GM12892 (cell line): ENCODE measurements around the gene MTCL1.

ENCODE experiments used
- DNase-seq: peaks from one replicate; pipeline ENCODE4 v3.0.0; 2011; ENCODE audit not compliant: insufficient read length
- FAIRE-seq: peaks from 2 replicates; lab custom pipeline; 2011; peaks lifted over from hg19 to GRCh38; lab: Jason Lieb, UNC
- POLR2A ChIP-seq: IDR thresholded peaks from 2 replicates; pipeline ENCODE4 v1.6.1; 2011; ENCODE audit warnings: low read depth, low read length, control low read depth
- POLR2AphosphoS5 ChIP-seq: IDR thresholded peaks from 2 replicates; pipeline ENCODE4 v1.6.1; 2011; ENCODE audit warnings: low read depth, low read length, control low read depth
- TAF1 ChIP-seq: IDR thresholded peaks from 2 replicates; pipeline ENCODE4 v1.6.1; 2011; ENCODE audit warnings: low read depth, mild to moderate bottlenecking, control low read depth, low read length, borderline replicate concordance

Gene MTCL1

GRCh38 chr18:8813611-8814010 lies 108.3 kb downstream of the MTCL1 start:
- no peak for TF ChIP-seq POLR2AphosphoS5
- FAIRE-seq = no peak
- no peak for DNase-seq

GRCh38 chr18:8814206-8814605 lies 108.8 kb downstream of the MTCL1 start:
- DNase-seq (no peak), FAIRE-seq (no peak)
- no peak for TF ChIP-seq TAF1
- no peak for TF ChIP-seq POLR2A
- no peak for TF ChIP-seq POLR2AphosphoS5

GRCh38 chr18:8816220-8816619 lies 110.9 kb downstream of the MTCL1 start:
- no peak for FAIRE-seq
- TF ChIP-seq TAF1 (no peak), POLR2A (no peak), POLR2AphosphoS5 (no peak)
- no peak for DNase-seq

- FAIRE-seq (no peak), DNase-seq (no peak)
- no peak for TF ChIP-seq POLR2A
- TF ChIP-seq TAF1 = no peak
- TF ChIP-seq POLR2AphosphoS5 = no peak
Measured at GRCh38 chr18:8816816-8817215, 111.5 kb downstream of the MTCL1 start.

- FAIRE-seq = no peak
- DNase-seq = no peak
- TF ChIP-seq POLR2AphosphoS5 = no peak
- TF ChIP-seq TAF1 = no peak
- no peak for TF ChIP-seq POLR2A
Measured at GRCh38 chr18:8818982-8819381, 113.6 kb downstream of the MTCL1 start.

GRCh38 chr18:8820396-8821082 lies 115.2 kb downstream of the MTCL1 start:
- TF ChIP-seq POLR2AphosphoS5 (no peak), POLR2A (no peak), TAF1 (no peak)
- DNase-seq (no peak), FAIRE-seq (no peak)

GRCh38 chr18:8821083-8821465 lies 115.7 kb downstream of the MTCL1 start:
- DNase-seq (no peak), FAIRE-seq (no peak)
- TF ChIP-seq POLR2AphosphoS5 (no peak), TAF1 (no peak), POLR2A (no peak)

GRCh38 chr18:8821531-8821930 lies 116.2 kb downstream of the MTCL1 start:
- TF ChIP-seq POLR2A (no peak), POLR2AphosphoS5 (no peak), TAF1 (no peak)
- FAIRE-seq (no peak), DNase-seq (no peak)

- FAIRE-seq (no peak), DNase-seq (no peak)
- no peak for TF ChIP-seq TAF1
- TF ChIP-seq POLR2AphosphoS5 = no peak
- TF ChIP-seq POLR2A = no peak
Measured at GRCh38 chr18:8822643-8823042, 117.3 kb downstream of the MTCL1 start.

- TF ChIP-seq TAF1 (no peak), POLR2A (no peak), POLR2AphosphoS5 (no peak)
- FAIRE-seq (no peak), DNase-seq (no peak)
Measured at GRCh38 chr18:8823530-8823929, 118.2 kb downstream of the MTCL1 start.

GRCh38 chr18:8824846-8825245 lies 119.5 kb downstream of the MTCL1 start:
- no peak for DNase-seq
- FAIRE-seq = no peak
- no peak for TF ChIP-seq TAF1
- no peak for TF ChIP-seq POLR2A
- TF ChIP-seq POLR2AphosphoS5 = no peak

- FAIRE-seq (no peak), DNase-seq (no peak)
- TF ChIP-seq POLR2A (no peak), TAF1 (no peak), POLR2AphosphoS5 (no peak)
Measured at GRCh38 chr18:8825273-8825672, 119.9 kb downstream of the MTCL1 start.

- FAIRE-seq (no peak), DNase-seq (no peak)
- TF ChIP-seq TAF1 (no peak), POLR2A (no peak), POLR2AphosphoS5 (no peak)
Measured at GRCh38 chr18:8825729-8826375, 120.5 kb downstream of the MTCL1 start.
